Left ventricle myocardium inferior (tissue), 1 donor: Measurements from ENCODE around the gene OSBPL5. TPM values are rescaled to one million over a fixed set of nuclear protein-coding genes. Genes with fewer than 3 reads are reported as not detected.
A peak's percentile ranks its signal among the peaks of the same experiment; 100 is the strongest.

Source experiments
- DNase-seq: peaks from one replicate; pipeline ENCODE4 v3.0.0-alpha.2; 2020
- H3K27ac ChIP-seq: fragments of 200-600 bp; replicated peaks from 2 replicates; pipeline ENCODE4 v1.8.0; 2021
- H3K27me3 ChIP-seq: fragments of 200-600 bp; 2 replicates; pipeline ENCODE4 v1.8.0; 2021; ENCODE audit warnings: low read depth
- H3K36me3 ChIP-seq: fragments of 200-600 bp; 2 replicates; pipeline ENCODE4 v1.8.0; 2021
- H3K4me1 ChIP-seq: fragments of 200-600 bp; 2 replicates; pipeline ENCODE4 v1.8.0; 2021
- H3K4me3 ChIP-seq: fragments of 200-600 bp; 2 replicates; pipeline ENCODE4 v1.8.0; 2021; ENCODE audit warnings: mild to moderate bottlenecking, moderate library complexity
- H3K9me3 ChIP-seq: fragments of 200-600 bp; replicated peaks from 2 replicates; pipeline ENCODE4 v1.8.0; 2021
- CTCF ChIP-seq: fragments of 200-600 bp; IDR thresholded peaks from 2 replicates; pipeline ENCODE4 v1.8.0; 2021; ENCODE audit warnings: antibody characterized with exemption, mild to moderate bottlenecking, borderline replicate concordance
- intact Hi-C: fragments of 100-400 bp; cut with micrococcal nuclease; formaldehyde crosslinking; loops from one replicate; pipeline ENCODE4 v1.11.0; 2022
- total RNA-seq: library from RNA; stranded (reverse); fragmentation: NEBNext Ultra II Directional; extraction: Animal tissue kit (Norgen Biotek cat#: 25700); gene quantifications from one replicate; pipeline ENCODE4 v1.2.1, GENCODE V29; 2021
- donor health status: DM: no; HTN: yes; CAD: no; lungs with severe emphysema.

The OSBPL5 gene
- total RNA-seq, 1 donor from 2014 or later: 11.4 TPM

- no peak overlapping the region for H3K4me3 ChIP-seq
- no peak for TF ChIP-seq CTCF
- intact Hi-C loops: no loop called here
- H3K27ac ChIP-seq: no peak overlapping the region
- H3K27me3 ChIP-seq: no peaks in the 10 kb centered on the region
- peaks cover 53% of the 10 kb centered on the region for H3K4me1 ChIP-seq
- no peaks in the 10 kb centered on the region for H3K9me3 ChIP-seq
- H3K36me3 ChIP-seq: peaks cover 2% of the 10 kb centered on the region
- peak; percentile 11 for DNase-seq
These were observed 35.4 kb downstream of the OSBPL5 start for GRCh38 chr11:3129591-3130268.

GRCh38 chr11:3129181-3129590, 35.9 kb downstream of the OSBPL5 start:
- Histone ChIP-seq H3K9me3 (no peaks in the 10 kb centered on the region), H3K27me3 (no peaks in the 10 kb centered on the region), H3K27ac (no peak overlapping the region), H3K4me3 (no peak overlapping the region), H3K36me3 (peaks cover 2% of the 10 kb centered on the region), H3K4me1 (peaks cover 53% of the 10 kb centered on the region)
- intact Hi-C loops: no loop called here
- DNase-seq: no peak
- no peak for TF ChIP-seq CTCF

- intact Hi-C loops: no loop called here
These were observed 36.5 kb downstream of the OSBPL5 start for GRCh38 chr11:3128356-3129180.

GRCh38 chr11:3127706-3128355, 37.3 kb downstream of the OSBPL5 start:
- H3K4me1 ChIP-seq: peaks cover 64% of the 10 kb centered on the region
- peak; percentile 38 for DNase-seq

More at GRCh38 chr11:3128356-3129180, 36.5 kb downstream of the OSBPL5 start:
- no peak overlapping the region for H3K4me3 ChIP-seq
- DNase-seq: peak; percentile 10
- H3K36me3 ChIP-seq: peaks cover 2% of the 10 kb centered on the region
- peak overlapping the region; percentile 76 for H3K27ac ChIP-seq
- H3K27me3 ChIP-seq: no peaks in the 10 kb centered on the region
- TF ChIP-seq CTCF: no peak
- no peaks in the 10 kb centered on the region for H3K9me3 ChIP-seq
- H3K4me1 ChIP-seq: peaks cover 56% of the 10 kb centered on the region

More at GRCh38 chr11:3127706-3128355, 37.3 kb downstream of the OSBPL5 start:
- no peak overlapping the region for H3K4me3 ChIP-seq
- no peak for TF ChIP-seq CTCF
- intact Hi-C loops: no loop called here
- H3K9me3 ChIP-seq: no peaks in the 10 kb centered on the region
- peak overlapping the region; percentile 76 for H3K27ac ChIP-seq
- no peaks in the 10 kb centered on the region for H3K27me3 ChIP-seq
- peaks cover 2% of the 10 kb centered on the region for H3K36me3 ChIP-seq
